ENCODE measurements around the gene LRP5. TPM values are rescaled to one million over a fixed set of nuclear protein-coding genes. Genes with fewer than 3 reads are reported as not detected.

LRP5 gene
- total RNA-seq, 1 donor from 2014 or later, result 65.0 TPM

GRCh38 chr11:68266936-68267880 lies 45.2 kb upstream of the LRP5 start:
- no peak for TF ChIP-seq CTCF (conservative IDR thresholded peaks at IDR 0.05)
- DNase-seq (ENCODE audit: extremely low spot score, unreplicated experiment), result no peak
- H3K4me1 Mint-ChIP-seq (ENCODE audit: unreplicated experiment), result peaks cover 28% of the 10 kb centered on the region
- no peaks in the 10 kb centered on the region for H3K9me3 Mint-ChIP-seq
- H3K27me3 Mint-ChIP-seq, result no peaks in the 10 kb centered on the region
- peaks cover 25% of the 10 kb centered on the region for H3K36me3 Mint-ChIP-seq
- no peak overlapping the region for H3K27ac Mint-ChIP-seq
- H3K4me3 Mint-ChIP-seq, result no peak overlapping the region

- TF ChIP-seq CTCF (conservative IDR thresholded peaks at IDR 0.05), result no peak
- Mint-ChIP-seq H3K4me3 (no peak overlapping the region), H3K9me3 (no peaks in the 10 kb centered on the region), H3K4me1 (ENCODE audit: unreplicated experiment) (peaks cover 32% of the 10 kb centered on the region), H3K36me3 (peaks cover 21% of the 10 kb centered on the region), H3K27ac (no peak overlapping the region), H3K27me3 (no peaks in the 10 kb centered on the region)
- DNase-seq (ENCODE audit: extremely low spot score, unreplicated experiment), result no peak
Measured at GRCh38 chr11:68267881-68268240, 44.5 kb upstream of the LRP5 start.

DNA sequence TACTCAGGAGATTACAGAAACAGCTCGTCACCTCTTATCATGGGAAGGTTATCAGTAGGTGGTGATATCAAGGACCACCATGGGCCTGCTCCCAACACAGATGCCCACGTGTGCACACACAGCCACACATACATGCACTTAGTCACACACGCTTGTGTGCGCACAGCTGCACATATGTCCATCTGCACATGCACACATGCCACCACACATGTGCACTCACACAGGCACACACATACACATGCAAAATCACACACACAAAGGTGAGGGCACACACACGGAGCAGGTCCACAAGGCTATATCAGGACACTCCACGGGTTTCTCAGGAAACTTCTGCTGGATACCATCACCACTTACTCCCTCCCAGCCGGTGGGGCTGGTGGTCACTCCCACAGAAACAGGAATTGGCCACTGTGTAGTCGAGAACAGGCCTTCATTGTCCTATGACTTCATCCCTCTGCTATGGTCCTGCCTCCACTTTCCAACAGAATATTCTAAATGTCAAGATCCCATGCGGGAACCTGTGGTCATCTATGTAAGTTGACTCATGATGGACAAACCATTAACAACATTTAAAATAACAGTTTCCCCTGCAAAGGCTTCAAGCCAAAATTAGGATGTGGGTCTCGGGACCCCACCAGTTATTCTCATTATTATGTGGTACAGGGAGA lies 42.8 kb upstream of the LRP5 start:
- H3K36me3 Mint-ChIP-seq, result peaks cover 16% of the 10 kb centered on the region
- no peaks in the 10 kb centered on the region for H3K27me3 Mint-ChIP-seq
- no peak for DNase-seq (ENCODE audit: extremely low spot score, unreplicated experiment)
- peak overlapping the region; percentile 79 for H3K4me3 Mint-ChIP-seq
- TF ChIP-seq CTCF (conservative IDR thresholded peaks at IDR 0.05), result no peak
- H3K27ac Mint-ChIP-seq, result peak overlapping the region; percentile 90
- H3K9me3 Mint-ChIP-seq, result no peaks in the 10 kb centered on the region
- peaks cover 32% of the 10 kb centered on the region for H3K4me1 Mint-ChIP-seq (ENCODE audit: unreplicated experiment)

GRCh38 chr11:68270196-68271022 lies 42.0 kb upstream of the LRP5 start:
- Mint-ChIP-seq H3K9me3 (no peaks in the 10 kb centered on the region), H3K27ac (peak overlapping the region; percentile 90), H3K4me1 (ENCODE audit: unreplicated experiment) (peaks cover 32% of the 10 kb centered on the region), H3K27me3 (no peaks in the 10 kb centered on the region), H3K36me3 (peaks cover 10% of the 10 kb centered on the region), H3K4me3 (peak overlapping the region; percentile 90)
- TF ChIP-seq CTCF (conservative IDR thresholded peaks at IDR 0.05), result no peak
- DNase-seq (ENCODE audit: extremely low spot score, unreplicated experiment), result no peak

DNA sequence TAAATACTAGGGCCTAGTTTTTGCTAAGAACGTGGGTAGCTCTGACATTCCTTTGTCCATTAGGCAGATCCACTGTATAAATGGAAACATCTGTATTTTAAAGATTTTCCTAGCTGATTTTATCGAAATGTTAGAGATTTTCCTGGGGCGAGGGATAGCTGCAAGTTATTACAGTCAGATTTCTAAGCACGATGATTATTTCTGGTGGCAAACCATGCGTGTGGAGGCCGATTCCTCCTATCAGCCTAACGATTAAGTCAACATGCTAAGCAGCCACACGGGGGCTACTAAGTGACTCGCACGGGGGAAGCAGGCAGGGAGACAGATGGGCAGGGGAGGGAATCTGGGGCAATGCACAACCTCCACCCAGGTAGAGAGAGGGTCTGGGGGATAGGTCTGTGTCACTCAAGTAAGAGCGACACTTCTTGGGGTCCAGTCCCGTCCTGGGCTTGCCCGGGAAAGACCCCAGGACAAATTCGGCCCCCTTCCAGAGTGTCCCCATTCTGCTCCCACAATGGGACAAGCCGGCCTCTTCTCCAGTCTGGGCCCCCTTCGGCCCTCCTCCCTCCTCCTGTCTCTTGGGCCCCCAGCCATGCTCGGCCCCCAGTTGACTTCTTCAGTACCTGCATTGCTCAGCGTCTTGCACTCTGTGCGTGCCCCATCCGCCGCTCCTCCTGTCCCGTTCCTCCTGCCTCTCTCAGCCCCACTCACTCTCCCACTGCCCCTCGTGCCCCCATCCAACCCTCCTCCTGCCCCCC lies 41.2 kb upstream of the LRP5 start:
- H3K36me3 Mint-ChIP-seq, result peaks cover 10% of the 10 kb centered on the region
- TF ChIP-seq CTCF (conservative IDR thresholded peaks at IDR 0.05), result peak; percentile 71
- peaks cover 32% of the 10 kb centered on the region for H3K4me1 Mint-ChIP-seq (ENCODE audit: unreplicated experiment)
- no peaks in the 10 kb centered on the region for H3K9me3 Mint-ChIP-seq
- peak overlapping the region; percentile 90 for H3K27ac Mint-ChIP-seq
- no peaks in the 10 kb centered on the region for H3K27me3 Mint-ChIP-seq
- DNase-seq (ENCODE audit: extremely low spot score, unreplicated experiment), result no peak
- peak overlapping the region; percentile 90 for H3K4me3 Mint-ChIP-seq

Measured in type B pancreatic cell (in vitro differentiated cells).